ENCODE results near the gene ZMAT1. TPM values are rescaled to one million over a fixed set of nuclear protein-coding genes. Genes with fewer than 3 reads are reported as not detected.
"Not testable (repeated sequence)": the region's sequence is repeated elsewhere in the genome, so short reads cannot be mapped to it uniquely, and the experiment has no call there.

Gene ZMAT1
- total RNA-seq (2014; rRNA removed; shearing (Covaris generic)), result 0.36 and 0.46 TPM in 2 replicates

DNA sequence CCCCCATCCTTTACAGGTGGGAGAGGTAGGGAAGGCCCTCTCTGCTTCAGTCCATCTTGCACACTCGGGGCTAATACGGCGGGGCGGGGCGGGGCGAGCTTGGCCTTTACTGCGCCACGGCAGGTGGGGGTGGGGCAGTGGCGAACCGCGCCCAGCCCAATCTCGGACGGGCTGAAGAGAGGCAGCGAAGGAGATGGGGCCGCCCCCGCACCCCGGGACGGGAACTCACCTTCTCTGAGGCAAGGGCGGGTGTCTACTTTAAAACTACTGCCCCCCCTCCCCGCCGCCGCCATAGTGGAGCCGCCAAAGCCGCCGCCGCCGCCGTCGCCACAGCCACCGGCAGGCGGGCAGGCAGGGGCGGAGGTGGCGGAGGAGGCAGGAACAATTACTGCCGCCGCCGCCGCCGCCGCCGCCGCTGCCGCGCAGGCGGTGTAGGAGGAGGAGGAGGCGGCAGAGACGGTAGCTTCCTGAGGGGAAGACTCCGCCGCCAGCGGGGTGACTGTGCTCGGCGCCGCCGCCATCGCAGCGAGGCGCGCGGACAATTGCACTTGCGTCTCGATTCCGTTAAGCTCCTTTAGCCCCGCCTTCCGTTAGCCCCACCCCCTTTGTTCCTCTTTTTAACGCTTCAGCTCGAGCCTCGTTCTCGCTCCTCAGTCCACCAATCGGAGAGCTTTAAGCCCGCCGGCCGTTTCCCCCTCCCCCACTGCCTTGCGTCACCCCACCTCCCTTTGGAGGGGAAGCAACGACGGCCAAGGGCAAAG, at the start of gene ZMAT1:
TSS of gene ZMAT1 (minus strand) at position 540 of the 761 bp plus-strand sequence. CDS start at position 521, 19 bp downstream.
- peak; percentile 89 for DNase-seq (ENCODE audit: low read depth)

DNA sequence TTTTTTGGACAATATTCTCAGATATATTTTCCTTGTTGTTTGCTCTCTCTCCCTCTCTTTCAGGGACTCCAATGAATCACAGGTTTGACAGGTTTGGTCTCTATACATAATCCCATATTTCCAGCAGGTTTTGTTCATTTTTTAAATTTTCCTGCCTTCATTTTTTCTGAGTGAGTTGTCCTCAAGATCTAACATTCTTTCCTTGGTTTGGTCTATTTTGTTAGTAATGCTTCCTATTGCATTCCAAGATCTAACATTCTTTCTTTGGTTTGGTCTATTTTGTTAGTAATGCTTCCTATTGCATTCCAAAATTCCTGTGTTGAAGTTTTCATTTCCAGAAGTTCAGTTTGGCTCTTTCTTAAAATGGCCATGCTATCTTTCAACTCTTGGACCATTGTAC, 45.3 kb upstream of the ZMAT1 start:
- DNase-seq (ENCODE audit: low read depth), result no peak

DNA sequence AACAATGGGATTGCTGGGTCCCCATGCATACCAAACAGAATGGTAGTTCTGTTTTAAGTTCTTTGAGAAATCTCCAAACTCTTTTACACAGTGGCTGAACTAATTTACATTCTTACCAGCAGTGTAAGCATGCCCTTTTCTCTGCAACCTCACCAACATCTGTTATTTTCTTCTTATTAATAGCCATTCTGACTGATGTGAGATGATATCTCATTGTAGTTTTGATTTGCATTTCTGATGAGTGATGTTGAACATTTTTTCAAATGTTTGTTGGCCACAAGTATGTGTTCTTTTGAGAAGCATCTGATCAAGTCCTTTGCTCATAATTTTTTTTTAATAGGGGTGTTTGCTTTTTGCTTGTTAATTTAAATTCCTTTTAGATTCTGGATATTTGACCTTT, 41.2 kb upstream of the ZMAT1 start:
- no peak for DNase-seq (ENCODE audit: low read depth)

DNA sequence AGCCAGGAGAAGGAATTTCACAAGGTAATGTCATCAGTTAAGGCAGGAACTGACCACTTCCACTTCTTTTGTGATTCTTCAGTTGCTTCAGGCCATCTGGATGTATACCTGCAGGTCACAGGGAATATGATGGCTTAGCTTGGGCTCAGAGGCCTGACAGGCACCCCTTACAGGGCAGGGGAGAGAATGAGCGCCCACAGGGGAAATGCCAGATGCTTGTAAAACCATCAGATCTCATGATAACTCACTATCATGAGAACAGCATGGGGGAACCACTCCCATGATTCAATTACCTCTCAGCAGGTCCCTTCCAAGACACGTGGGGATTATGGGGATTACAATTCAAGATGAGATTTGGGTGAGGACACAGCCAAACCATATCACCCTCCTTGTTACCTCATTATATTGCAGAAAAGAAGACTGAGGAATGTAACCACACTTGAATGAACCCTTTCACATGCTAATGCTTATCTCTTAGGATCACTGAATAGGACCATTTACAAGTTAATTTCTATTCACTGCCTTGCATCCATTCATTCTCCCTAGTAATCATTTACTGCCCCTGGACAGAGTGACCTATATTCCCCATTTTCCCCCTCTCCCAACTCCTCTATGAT, 33.2 kb upstream of the ZMAT1 start:
- DNase-seq (ENCODE audit: low read depth), result not testable (repeated sequence)

DNA sequence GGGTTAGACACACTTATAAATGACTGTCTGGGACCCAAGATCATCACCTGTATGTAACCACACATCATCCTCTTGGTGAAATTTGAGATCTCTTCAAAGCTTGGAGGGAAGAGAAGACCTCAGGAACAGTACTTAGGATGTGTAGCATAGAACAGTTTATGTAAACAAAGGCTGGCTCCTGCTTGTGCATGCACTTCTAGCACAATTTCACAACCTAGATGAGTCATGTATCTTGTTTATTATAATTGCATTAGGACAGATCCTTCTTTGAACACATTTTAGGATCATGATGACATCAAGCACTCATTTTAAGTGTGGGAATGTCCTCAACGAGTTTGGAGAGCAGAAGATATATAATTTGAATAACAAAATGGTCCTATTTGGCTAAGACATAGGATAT, 26.3 kb upstream of the ZMAT1 start:
- no peak for DNase-seq (ENCODE audit: low read depth)

DNA sequence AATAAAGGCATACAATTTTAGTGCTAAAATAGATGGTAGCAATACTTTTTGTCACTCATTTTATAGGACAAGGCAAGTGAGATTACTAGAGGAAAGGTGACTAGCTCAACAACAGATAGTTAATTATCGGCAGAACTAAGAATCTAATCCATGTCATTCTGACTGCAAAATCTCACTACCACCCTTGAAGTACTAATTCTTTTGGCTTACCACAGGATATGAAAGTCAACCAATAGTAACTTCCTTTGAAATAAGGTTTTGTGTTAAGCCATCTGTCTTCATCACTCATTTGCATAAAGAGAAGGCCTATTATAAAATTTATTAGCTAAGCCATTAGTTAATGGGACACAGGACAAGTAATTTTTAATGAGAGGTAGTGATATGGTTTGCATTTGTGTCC, 25.3 kb upstream of the ZMAT1 start:
- no peak for DNase-seq (ENCODE audit: low read depth)

DNA sequence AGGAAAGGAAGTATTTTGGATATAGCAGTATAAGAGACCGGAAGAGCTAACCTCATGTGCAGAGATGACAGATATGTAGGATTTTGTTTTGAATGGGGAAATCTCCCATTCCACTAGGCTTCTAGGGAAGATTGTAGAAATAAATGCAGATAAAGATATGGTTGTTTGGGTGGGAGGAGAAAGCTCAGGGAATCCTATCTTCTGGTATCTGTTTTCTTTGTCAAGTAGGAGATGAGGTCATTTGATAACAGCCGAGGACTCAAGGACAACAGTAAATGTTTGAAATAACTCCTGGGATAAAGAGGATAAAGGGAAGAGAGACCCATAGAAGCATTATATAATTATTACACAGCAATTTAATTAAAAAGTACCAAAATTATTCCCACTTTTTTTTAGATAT, 24.7 kb upstream of the ZMAT1 start:
- no peak for DNase-seq (ENCODE audit: low read depth)

DNA sequence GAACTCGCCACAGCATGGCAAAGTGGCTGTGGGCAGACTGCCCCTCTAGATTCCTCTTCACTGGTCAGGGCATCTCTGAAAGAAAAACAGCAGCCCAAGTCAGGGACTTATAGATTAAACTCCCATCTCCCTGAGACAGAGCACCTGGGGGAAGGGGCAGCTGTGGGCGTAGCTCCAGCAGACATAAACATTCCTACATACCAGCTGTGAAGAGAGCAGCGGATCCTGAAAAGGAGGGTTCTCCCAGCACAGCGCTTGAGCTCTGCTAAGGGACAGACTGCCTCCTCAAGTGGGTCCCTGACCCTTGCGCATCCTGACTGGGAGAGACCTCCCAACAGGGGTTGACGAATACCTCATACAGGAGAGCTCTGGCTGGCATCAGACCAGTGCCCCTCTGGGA, 18.8 kb upstream of the ZMAT1 start:
- DNase-seq (ENCODE audit: low read depth), result no peak

DNA sequence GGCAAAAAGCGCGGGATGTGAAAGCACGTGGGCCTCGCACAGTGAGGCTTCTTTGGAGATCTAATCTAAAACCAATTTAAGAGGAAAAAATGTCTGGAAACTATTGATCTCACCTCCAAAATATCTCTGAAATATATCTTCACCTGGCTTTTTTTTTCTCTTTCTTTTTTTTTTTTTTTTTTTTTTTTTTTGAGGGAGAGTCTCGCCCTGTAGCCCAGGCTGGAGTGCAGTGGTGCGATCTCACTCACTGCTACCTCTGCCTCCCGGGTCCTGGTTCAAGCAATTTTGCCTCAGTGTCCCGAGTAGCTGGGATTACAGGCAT, 383 bp upstream of the ZMAT1 start:
- no peak for DNase-seq (ENCODE audit: low read depth)

DNA sequence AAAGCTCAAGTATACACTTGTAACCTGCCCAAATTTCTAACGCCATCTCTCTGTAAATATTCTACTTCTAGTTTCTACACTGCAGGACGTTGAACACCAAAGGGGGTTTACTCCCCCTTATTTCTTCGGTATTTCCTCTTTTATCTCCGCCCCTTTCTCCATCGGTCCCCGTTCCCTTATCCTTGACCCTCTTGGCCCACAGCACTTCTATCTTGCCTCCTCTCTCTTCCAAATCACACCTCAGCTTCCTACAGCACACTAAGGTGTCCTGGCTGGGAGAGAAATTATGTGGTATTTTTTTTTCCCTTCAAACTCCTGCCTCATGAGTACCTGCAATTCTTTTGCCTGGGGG, 715 bp downstream of the ZMAT1 start:
- no peak for DNase-seq (ENCODE audit: low read depth)

DNA sequence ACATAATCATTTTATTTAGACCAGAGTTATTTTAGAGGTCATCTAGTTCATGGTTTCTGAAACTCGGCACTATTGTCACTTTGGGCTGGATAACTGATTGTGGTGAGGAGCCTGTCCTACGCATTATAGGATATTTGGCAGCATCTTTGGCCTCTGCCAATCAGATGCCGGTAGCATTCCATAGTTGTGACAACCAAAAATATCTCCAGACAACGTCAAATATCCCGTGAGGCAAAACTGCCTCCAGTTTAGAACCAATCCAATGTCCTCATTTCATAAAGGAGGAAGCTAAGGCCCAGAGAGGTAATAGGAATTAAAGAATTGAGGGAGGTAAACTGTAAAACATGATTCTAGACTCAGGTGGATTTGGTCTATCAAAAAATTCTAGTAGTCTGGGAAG, 6.1 kb downstream of the ZMAT1 start:
- no peak for DNase-seq (ENCODE audit: low read depth)

DNA sequence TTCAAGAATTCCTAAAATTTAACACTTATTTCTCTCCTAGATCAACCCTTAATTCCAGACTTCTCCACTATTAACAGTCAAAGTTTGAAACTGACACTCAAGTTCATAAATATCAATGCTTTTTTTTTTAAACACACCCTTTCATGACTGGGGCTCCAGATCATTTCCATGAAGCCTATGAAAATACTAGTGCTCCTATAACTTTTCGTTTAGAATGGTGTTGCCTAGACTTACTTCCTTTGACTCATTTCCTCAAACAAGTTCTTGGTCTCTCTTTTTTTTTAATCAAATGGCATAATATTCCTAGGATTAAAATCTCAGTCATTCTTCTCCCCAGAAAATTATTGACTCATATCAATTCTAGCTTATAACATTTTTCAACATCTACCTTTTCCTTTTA, 13.1 kb downstream of the ZMAT1 start:
- DNase-seq (ENCODE audit: low read depth), result no peak

DNA sequence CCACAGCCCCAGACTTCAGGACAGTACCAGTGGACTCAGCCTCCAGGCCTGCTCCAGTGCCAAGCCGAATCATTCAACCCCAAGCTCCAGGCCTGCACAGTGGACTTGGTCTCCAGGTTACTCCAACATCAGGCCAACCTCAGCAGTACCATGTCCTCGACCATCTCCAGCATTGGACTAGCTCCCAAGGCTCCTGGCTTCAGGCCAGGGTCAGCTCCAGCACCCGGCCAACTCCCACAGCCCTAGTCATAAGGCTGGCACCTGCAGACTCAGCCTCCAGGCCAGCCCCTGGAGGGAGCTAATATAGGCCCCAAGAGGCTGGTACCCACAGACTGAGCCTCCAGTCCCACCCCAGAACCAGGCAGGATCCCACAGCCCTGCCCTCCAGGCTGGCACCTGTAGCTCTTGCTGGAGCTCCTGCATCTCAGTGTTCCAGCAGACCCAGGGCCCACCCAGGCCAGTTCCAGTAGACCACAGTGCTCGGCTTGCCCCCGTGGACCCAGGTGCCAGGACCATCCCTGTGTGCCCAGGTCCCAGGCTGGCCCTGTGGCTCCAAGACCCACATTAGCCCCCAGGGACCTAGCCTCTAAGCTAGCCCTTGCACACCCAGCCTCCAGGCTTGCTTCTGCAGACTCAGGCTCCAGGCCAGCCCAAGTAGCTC, 25.6 kb downstream of the ZMAT1 start:
- no peak for DNase-seq (ENCODE audit: low read depth)

DNA sequence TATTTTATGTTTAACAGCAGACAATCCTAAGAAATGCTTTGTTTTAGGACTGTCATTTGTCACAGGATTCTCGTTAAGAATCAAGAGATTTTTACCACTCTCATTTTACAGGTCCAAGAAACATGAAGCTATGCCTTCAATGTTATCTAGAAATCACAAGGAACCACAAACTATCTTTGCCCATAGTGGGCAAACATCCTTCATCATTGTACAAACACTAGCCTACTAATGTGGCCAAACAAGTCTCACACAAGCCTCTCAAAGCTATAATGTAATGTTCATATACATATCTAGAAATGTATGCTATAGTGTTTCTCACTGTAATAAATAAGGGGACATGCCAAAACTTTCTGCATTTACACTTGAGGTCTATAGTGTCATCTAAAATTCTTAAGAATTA, 26.8 kb downstream of the ZMAT1 start:
- DNase-seq (ENCODE audit: low read depth), result no peak

Other genes with a start within 250 kb of the ZMAT1 start
- gene TCEAL2, start 193.7 kb upstream of the ZMAT1 start, total RNA-seq (2014; rRNA removed; shearing (Covaris generic)), result 9.1 and 16.8 TPM in 2 replicates
- gene TCEAL6, start 210.5 kb upstream of the ZMAT1 start, total RNA-seq (2014; rRNA removed; shearing (Covaris generic)), result not detected in 2 replicates
- 2.1 and 6.5 TPM in 2 replicates for gene BEX5, start 223.9 kb upstream of the ZMAT1 start, total RNA-seq (2014; rRNA removed; shearing (Covaris generic))